H9 (cell line): Measurements from ENCODE around the gene LBX1. TPM values are rescaled to one million over a fixed set of nuclear protein-coding genes. Genes with fewer than 3 reads are reported as not detected.

ENCODE experiments used
- DNase-seq: peaks from one replicate; pipeline ENCODE4 v3.0.0-alpha.2; 2017
- H2AFZ ChIP-seq: one replicate; pipeline ENCODE4 v1.6.1; 2013; ENCODE audit warnings: mild to moderate bottlenecking, low read length, control low read depth, moderate library complexity
- H2AK5ac ChIP-seq: 2 replicates; pipeline ENCODE4 v1.6.1; 2013; ENCODE audit warnings: low read length, control low read depth, mixed read lengths; ENCODE audit not compliant: insufficient read length
- H2BK120ac ChIP-seq: one replicate; pipeline ENCODE4 v1.6.1; 2013; ENCODE audit warnings: low read depth, mild to moderate bottlenecking, low read length, control low read depth, inconsistent platforms; ENCODE audit not compliant: poor library complexity, severe bottlenecking
- H2BK12ac ChIP-seq: 2 replicates; pipeline ENCODE4 v1.6.1; 2013; ENCODE audit warnings: low read length, control low read depth, mixed read lengths, low read depth; ENCODE audit not compliant: insufficient read length
- H2BK15ac ChIP-seq: 2 replicates; pipeline ENCODE4 v1.6.1; 2013; ENCODE audit warnings: low read depth, low read length, control low read depth
- H2BK20ac ChIP-seq: one replicate; pipeline ENCODE4 v1.6.1; 2013; ENCODE audit warnings: low read depth, mild to moderate bottlenecking, low read length, control low read depth, inconsistent platforms; ENCODE audit not compliant: poor library complexity, severe bottlenecking
- H2BK5ac ChIP-seq: 2 replicates; pipeline ENCODE4 v1.6.1; 2013; ENCODE audit warnings: low read length, control low read depth, mixed read lengths; ENCODE audit not compliant: insufficient read length
- H3K14ac ChIP-seq: 2 replicates; pipeline ENCODE4 v1.6.1; 2013; ENCODE audit warnings: low read length, control low read depth; ENCODE audit not compliant: insufficient read depth
- H3K18ac ChIP-seq: 2 replicates; pipeline ENCODE4 v1.6.1; 2013; ENCODE audit warnings: low read depth, mild to moderate bottlenecking, mixed read lengths, low read length, control low read depth; ENCODE audit not compliant: insufficient read length
- H3K23ac ChIP-seq: 2 replicates; pipeline ENCODE4 v1.6.1; 2013; ENCODE audit warnings: low read length, control low read depth, mixed read lengths, low read depth; ENCODE audit not compliant: insufficient read length
- H3K23me2 ChIP-seq: 2 replicates; pipeline ENCODE4 v1.6.1; 2013; ENCODE audit warnings: low read depth, mild to moderate bottlenecking, mixed read lengths, low read length, control low read depth; ENCODE audit not compliant: insufficient read length, poor library complexity, severe bottlenecking
- H3K27ac ChIP-seq: 2 replicates; pipeline ENCODE4 v1.5.1; 2013; ENCODE audit warnings: low read length, control low read depth, mixed read lengths, low read depth; ENCODE audit not compliant: insufficient read length
- H3K27me3 ChIP-seq: 2 replicates; pipeline ENCODE4 v1.6.1; 2013; ENCODE audit warnings: low read length, control low read depth, inconsistent platforms; ENCODE audit not compliant: insufficient read depth
- H3K4ac ChIP-seq: 2 replicates; pipeline ENCODE4 v1.6.1; 2013; ENCODE audit warnings: low read depth, mild to moderate bottlenecking, control low read depth, inconsistent platforms, low read length, moderate library complexity
- H3K4me1 ChIP-seq: 2 replicates; pipeline ENCODE4 v1.6.1; 2013; ENCODE audit warnings: low read length, control low read depth, inconsistent platforms; ENCODE audit not compliant: insufficient read depth
- H3K4me2 ChIP-seq: 2 replicates; pipeline ENCODE4 v1.6.1; 2013; ENCODE audit warnings: low read length, control low read depth, mixed read lengths; ENCODE audit not compliant: insufficient read length, insufficient read depth
- H3K56ac ChIP-seq: 2 replicates; pipeline ENCODE4 v1.6.1; 2013; ENCODE audit warnings: low read depth, mild to moderate bottlenecking, mixed read lengths, low read length, control low read depth; ENCODE audit not compliant: insufficient read length
- H3K79me1 ChIP-seq: 2 replicates; pipeline ENCODE4 v1.6.1; 2013; ENCODE audit warnings: low read depth, mild to moderate bottlenecking, moderate library complexity, low read length, control low read depth, inconsistent platforms; ENCODE audit not compliant: insufficient read depth, poor library complexity, severe bottlenecking
- H3K79me2 ChIP-seq: 2 replicates; pipeline ENCODE4 v1.6.1; 2013; ENCODE audit warnings: low read length, control low read depth, inconsistent platforms; ENCODE audit not compliant: insufficient read depth
- H3K9ac ChIP-seq: 2 replicates; pipeline ENCODE4 v1.6.1; 2013; ENCODE audit warnings: low read length, control low read depth, mixed read lengths; ENCODE audit not compliant: insufficient read length; ENCODE audit errors: extremely low read depth
- H3K9me3 ChIP-seq: one replicate; pipeline ENCODE4 v1.6.1; 2013; ENCODE audit warnings: low read depth, low read length, inconsistent platforms; ENCODE audit not compliant: control insufficient read depth
- H3T11ph ChIP-seq: one replicate; pipeline ENCODE4 v1.6.1; 2013; ENCODE audit warnings: mild to moderate bottlenecking, low read length, control low read depth, inconsistent platforms
- H4K20me1 ChIP-seq: one replicate; pipeline ENCODE4 v1.6.1; 2013; ENCODE audit not compliant: control insufficient read depth, insufficient read length, insufficient read depth
- H4K5ac ChIP-seq: 2 replicates; pipeline ENCODE4 v1.6.1; 2013; ENCODE audit warnings: low read depth, mild to moderate bottlenecking, mixed read lengths, low read length, control low read depth; ENCODE audit not compliant: insufficient read length
- H4K8ac ChIP-seq: replicated peaks from 2 replicates; pipeline ENCODE4 v1.6.1; 2013; ENCODE audit warnings: low read length, control low read depth, mixed read lengths, low read depth; ENCODE audit not compliant: insufficient read length
- H4K91ac ChIP-seq: 2 replicates; pipeline ENCODE4 v1.6.1; 2013; ENCODE audit warnings: low read depth, mild to moderate bottlenecking, moderate library complexity, mixed read lengths, low read length, control low read depth; ENCODE audit not compliant: insufficient read length
- H3K27ac Mint-ChIP-seq, 3 experiments: 2 replicates in 2 of 3; 3 replicates in 1 of 3; pipeline ENCODE4 v1.8.0; 2020 to 2021; ENCODE audit warnings: mixed read lengths in 3 of 3, mild to moderate bottlenecking in 1 of 3, moderate library complexity in 1 of 3
- H3K27me3 Mint-ChIP-seq: 2 replicates; pipeline ENCODE4 v1.8.0; 2021; ENCODE audit warnings: low read depth, mild to moderate bottlenecking, moderate library complexity, mixed read lengths
- H3K36me3 Mint-ChIP-seq, 3 experiments: 2 replicates in 2 of 3; 3 replicates in 1 of 3; pipeline ENCODE4 v1.8.0; 2020 to 2021; ENCODE audit warnings: low read depth in 3 of 3, mixed read lengths in 3 of 3; ENCODE audit not compliant: insufficient read depth in 1 of 3
- H3K4me1 Mint-ChIP-seq, 2 experiments: 2 replicates each; pipeline ENCODE4 v1.8.0; 2020; ENCODE audit warnings: mixed read lengths in 2 of 2
- H3K4me3 Mint-ChIP-seq, 2 experiments: 2 replicates in 1 of 2; 3 replicates in 1 of 2; pipeline ENCODE4 v1.8.0; 2020 to 2021; ENCODE audit warnings: mild to moderate bottlenecking in 2 of 2, mixed read lengths in 2 of 2, moderate library complexity in 1 of 2
- H3K9me3 Mint-ChIP-seq, 2 experiments: 2 replicates in 1 of 2; 3 replicates in 1 of 2; pipeline ENCODE4 v1.8.0; 2020; ENCODE audit warnings: mild to moderate bottlenecking in 2 of 2, mixed read lengths in 2 of 2, moderate library complexity in 1 of 2
- WGBS: extraction: QIAGEN DNeasy Blood & Tissue Kit; methylation state at CpG from one replicate; pipeline ENCODE4 v1.1.7; 2013; ENCODE audit warnings: missing lambda C conversion rate, low lambda C conversion rate, mixed read lengths; ENCODE audit not compliant: insufficient read length; ENCODE audit errors: extremely low coverage; 5-methylcytosine and 5-hydroxymethylcytosine counted together
- total RNA-seq: library from RNA; stranded (reverse); gene quantifications from 2 replicates; pipeline ENCODE4 v1.2.1, GENCODE V29; 2021
- TF ChIP-seq, protein P1 (sequence below): fragments of 200-600 bp; sonication (generic); conservative IDR thresholded peaks from 3 replicates; pipeline ENCODE4 v1.8.0; 2021; ENCODE audit warnings: antibody characterized with exemption, mild to moderate bottlenecking

LBX1 gene
- total RNA-seq, 1 experiment from 2014 or later: not detected

GRCh38 chr10:101273741-101274140, 44.5 kb upstream of the LBX1 start:
- DNase-seq: no peak
- no peak overlapping the region for H3K27ac Mint-ChIP-seq
- no peaks in the 10 kb centered on the region for H3K79me1 ChIP-seq
- no peak overlapping the region for H2BK120ac ChIP-seq
- TF ChIP-seq, protein P1, sequence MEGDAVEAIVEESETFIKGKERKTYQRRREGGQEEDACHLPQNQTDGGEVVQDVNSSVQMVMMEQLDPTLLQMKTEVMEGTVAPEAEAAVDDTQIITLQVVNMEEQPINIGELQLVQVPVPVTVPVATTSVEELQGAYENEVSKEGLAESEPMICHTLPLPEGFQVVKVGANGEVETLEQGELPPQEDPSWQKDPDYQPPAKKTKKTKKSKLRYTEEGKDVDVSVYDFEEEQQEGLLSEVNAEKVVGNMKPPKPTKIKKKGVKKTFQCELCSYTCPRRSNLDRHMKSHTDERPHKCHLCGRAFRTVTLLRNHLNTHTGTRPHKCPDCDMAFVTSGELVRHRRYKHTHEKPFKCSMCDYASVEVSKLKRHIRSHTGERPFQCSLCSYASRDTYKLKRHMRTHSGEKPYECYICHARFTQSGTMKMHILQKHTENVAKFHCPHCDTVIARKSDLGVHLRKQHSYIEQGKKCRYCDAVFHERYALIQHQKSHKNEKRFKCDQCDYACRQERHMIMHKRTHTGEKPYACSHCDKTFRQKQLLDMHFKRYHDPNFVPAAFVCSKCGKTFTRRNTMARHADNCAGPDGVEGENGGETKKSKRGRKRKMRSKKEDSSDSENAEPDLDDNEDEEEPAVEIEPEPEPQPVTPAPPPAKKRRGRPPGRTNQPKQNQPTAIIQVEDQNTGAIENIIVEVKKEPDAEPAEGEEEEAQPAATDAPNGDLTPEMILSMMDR: no peak
- H2AK5ac ChIP-seq: no peak overlapping the region
- no peak overlapping the region for H2AFZ ChIP-seq
- H3K4me3 Mint-ChIP-seq: no peak overlapping the region
- H3K4me1 ChIP-seq: peaks cover 2% of the 10 kb centered on the region; the same call in 1 of the 2 replicates
- no peaks in the 10 kb centered on the region for H4K20me1 ChIP-seq
- no peaks in the 10 kb centered on the region; a peak in 1 of 5 replicates for H3K9me3 Mint-ChIP-seq
- H3K4me2 ChIP-seq: no peak overlapping the region
- WGBS: no CpG with 5 or more reads among the region's 4 CpGs
- H4K91ac ChIP-seq: no peak overlapping the region
- H2BK12ac ChIP-seq: no peak overlapping the region
- H3K14ac ChIP-seq: no peak overlapping the region
- no peak overlapping the region for H3K18ac ChIP-seq
- H3K27me3 ChIP-seq: no peaks in the 10 kb centered on the region; the same call in 1 of the 2 replicates
- no peak overlapping the region for H4K8ac ChIP-seq
- H3K36me3 Mint-ChIP-seq: no peaks in the 10 kb centered on the region
- H3K4ac ChIP-seq: no peak overlapping the region
- H3T11ph ChIP-seq: no peak overlapping the region
- H3K79me2 ChIP-seq: no peaks in the 10 kb centered on the region
- no peaks in the 10 kb centered on the region for H3K9me3 ChIP-seq
- no peak overlapping the region for H2BK15ac ChIP-seq
- no peak overlapping the region for H3K27ac ChIP-seq
- H4K5ac ChIP-seq: no peak overlapping the region
- no peak overlapping the region for H2BK20ac ChIP-seq
- H3K56ac ChIP-seq: no peak overlapping the region
- H3K27me3 Mint-ChIP-seq: peaks cover 57% of the 10 kb centered on the region
- H2BK5ac ChIP-seq: no peak overlapping the region
- no peak overlapping the region for H3K23ac ChIP-seq
- peaks cover 6 to 9% of the 10 kb centered on the region in 2 experiments for H3K4me1 Mint-ChIP-seq
- H3K9ac ChIP-seq: no peak overlapping the region
- H3K23me2 ChIP-seq: no peaks in the 10 kb centered on the region
